Pons (tissue), 1 donor: ENCODE results near the gene ZMYND8.
"Not testable (repeated sequence)": the region's sequence is repeated elsewhere in the genome, so short reads cannot be mapped to it uniquely, and the experiment has no call there.

Source experiments
- DNase-seq: peaks from one replicate; pipeline ENCODE4 v3.0.0-alpha.2; 2016; ENCODE audit warnings: low spot score

ZMYND8 gene

DNA sequence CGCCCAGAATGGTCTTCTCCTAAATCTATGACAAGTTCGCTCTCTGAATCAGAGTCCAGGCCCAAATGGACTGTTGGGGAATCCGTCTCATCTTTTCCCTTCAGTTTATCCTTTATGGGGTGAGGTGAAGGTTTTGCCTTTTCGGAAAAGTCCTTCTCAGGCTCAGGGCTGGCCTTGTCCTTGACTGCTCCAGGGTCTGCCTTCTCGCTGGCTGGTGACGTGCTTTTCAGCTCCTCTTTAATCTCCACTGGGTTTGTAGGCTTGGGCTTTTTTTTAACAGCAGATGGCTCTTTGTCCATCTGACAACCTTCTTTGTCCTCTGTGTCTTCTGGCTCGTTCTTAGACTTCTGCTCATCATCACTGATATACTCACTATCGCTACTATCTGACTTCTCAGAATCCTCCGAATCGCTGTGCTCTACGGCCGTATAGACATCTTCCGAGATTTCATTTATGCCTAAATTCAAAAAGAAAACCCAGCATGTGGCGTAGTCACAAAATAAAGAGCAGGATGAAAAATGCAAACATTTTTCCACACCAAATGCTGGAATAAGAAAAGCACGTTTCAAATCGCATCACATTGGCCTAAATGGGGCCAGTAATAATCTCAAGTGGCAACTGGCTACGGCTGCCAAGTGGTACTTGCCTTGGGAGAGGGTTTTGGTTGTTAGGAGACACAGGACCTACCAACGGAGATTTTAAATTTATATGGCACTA lies 110.3 kb downstream of the ZMYND8 start:
- DNase-seq, result no peak

- not testable (repeated sequence) for DNase-seq
Observed at GRCh38 chr20:47245166-47245565, 111.3 kb downstream of the ZMYND8 start.

DNA sequence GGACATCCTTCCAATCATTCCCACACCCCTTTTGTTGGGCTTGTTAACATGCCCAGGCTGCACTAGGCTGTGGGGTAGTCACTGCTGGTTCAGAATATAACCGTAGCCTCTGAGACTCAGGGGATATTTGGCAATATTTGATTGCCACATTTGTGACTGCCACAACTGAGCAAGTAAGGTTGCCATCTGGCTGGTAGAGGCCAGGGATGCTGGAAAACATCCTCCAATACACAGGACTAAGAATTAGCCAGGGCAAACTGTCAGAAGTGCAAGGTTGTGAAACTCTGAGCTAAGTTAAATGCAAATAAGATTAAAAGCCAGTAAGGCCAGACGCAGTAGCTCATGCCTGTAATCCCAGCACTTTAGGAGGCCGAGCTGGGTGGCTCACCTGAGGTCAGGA lies 112.0 kb downstream of the ZMYND8 start:
- DNase-seq, result no peak

- DNase-seq, result no peak
Observed at GRCh38 chr20:47243532-47244305, 112.8 kb downstream of the ZMYND8 start.

DNA sequence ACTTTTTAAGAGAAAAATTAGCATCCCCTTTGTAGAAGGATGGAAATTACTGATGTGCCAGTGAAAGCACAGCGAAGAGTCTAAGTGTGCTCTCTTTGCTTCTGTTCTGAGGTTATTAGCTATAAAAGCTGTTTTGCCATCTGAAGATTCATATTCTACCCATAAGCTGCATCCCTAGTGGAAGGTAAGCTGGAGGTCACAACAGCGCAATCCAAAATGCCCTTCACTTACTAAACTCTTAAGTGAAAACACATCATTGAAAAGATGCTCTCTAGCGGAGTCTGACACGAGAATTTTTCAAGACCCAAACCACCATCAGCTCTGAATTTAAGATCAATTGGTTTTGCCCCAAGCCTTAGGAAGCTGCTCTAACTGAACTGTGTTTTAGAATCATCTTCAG lies 113.5 kb downstream of the ZMYND8 start:
- DNase-seq, result no peak

GRCh38 chr20:47241345-47241781 lies 115.1 kb downstream of the ZMYND8 start:
- DNase-seq, result no peak

- not testable (repeated sequence) for DNase-seq
Observed at GRCh38 chr20:47240096-47240495, 116.4 kb downstream of the ZMYND8 start.

DNA sequence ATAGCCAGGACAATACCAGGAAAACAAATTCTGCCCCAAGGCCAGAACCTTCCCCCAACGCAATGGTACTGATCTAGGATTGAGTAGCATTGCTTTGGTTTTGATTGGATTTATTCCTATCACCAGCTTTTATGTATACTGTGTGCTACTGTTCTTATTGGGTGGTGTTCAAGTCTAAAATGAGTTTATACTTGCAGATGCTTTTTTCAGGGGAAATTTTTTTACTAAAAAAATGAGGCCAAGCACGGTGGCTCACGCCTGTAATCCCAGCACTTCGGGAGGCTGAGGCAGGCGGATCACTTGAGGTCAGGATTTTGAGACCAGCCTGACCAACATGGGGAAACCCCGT lies 116.8 kb downstream of the ZMYND8 start:
- no peak for DNase-seq

- DNase-seq, result no peak
Observed at GRCh38 chr20:47238780-47239718, 117.5 kb downstream of the ZMYND8 start.

DNA sequence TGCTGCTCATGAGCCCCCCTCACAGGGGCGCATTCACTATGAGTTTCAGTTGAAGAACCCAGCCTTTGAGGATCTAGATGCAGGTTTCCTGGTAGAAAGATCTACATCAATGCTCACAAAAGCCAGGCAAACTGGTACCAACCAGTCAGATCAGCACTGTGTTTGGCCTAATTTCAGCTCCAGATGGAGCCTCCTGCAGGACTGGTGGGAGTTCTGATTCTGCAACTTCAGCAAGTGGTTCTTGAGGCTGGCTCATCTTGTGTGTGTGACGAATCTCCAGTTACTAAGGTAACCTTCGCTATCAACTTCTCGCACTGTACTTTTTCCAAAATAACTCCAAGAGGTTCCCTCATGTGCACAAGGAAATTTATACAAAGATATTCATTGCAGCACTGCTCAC lies 118.8 kb downstream of the ZMYND8 start:
- DNase-seq, result no peak

GRCh38 chr20:47236639-47236900 lies 119.9 kb downstream of the ZMYND8 start:
- DNase-seq, result no peak

DNA sequence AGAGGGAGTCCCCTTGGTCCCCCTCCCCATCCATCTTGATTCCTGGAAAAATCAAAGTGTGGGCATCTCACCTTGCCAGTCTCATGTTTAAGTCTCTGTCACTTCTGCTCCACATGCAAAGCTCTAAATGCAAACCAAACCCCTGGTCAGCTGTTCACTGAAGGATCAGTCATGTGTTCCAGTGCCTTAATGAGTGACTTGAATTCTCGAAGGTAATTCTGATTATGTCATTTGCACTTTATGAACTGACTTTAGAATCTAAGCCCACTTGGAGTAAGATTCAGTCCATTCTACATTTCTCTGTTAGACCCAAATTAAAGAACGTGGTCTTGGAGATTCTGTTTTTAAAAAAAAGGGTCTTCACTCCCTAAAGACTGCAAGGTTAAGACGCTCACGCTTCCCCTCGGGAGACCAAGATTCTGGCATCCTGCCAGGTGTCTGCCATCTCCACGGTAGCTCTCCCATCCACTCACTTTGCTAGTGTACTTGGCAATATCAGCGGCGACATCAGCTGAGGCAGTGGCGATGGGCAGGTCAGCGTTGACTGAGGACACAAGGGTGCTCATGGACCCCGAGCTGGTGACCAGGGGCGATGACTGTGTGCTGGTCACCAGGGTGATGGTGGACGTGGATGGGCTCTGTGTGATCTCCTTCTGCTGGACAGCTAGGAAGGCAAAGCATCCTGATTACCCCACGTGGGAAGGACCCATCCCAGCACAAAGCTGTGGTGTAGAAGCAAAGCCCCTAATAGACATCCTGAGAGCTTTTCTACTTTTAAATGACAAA lies 120.5 kb downstream of the ZMYND8 start:
- no peak for DNase-seq

GRCh38 chr20:47235111-47235510 lies 121.4 kb downstream of the ZMYND8 start:
- no peak for DNase-seq

GRCh38 chr20:47233333-47234188 lies 122.9 kb downstream of the ZMYND8 start:
- no peak for DNase-seq

DNA sequence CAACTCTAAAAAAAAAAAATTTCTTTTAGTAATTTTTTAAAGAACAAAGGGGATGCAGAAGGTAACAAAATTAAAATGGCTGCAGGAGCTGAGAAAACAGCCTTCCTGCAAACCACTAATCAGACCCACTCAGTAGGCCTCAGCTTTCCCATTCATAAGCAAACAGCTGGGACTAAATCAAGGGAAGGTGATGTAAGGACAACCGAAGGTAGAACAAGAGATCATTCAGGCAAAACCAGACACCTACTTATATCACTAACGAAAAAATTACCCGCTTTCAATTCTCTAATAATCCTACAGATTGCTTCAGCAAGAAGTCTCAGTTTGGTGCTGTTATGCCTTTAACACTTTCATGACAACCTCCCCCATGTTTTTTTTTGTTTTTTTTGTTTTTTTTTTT lies 124.0 kb downstream of the ZMYND8 start:
- DNase-seq, result no peak

DNA sequence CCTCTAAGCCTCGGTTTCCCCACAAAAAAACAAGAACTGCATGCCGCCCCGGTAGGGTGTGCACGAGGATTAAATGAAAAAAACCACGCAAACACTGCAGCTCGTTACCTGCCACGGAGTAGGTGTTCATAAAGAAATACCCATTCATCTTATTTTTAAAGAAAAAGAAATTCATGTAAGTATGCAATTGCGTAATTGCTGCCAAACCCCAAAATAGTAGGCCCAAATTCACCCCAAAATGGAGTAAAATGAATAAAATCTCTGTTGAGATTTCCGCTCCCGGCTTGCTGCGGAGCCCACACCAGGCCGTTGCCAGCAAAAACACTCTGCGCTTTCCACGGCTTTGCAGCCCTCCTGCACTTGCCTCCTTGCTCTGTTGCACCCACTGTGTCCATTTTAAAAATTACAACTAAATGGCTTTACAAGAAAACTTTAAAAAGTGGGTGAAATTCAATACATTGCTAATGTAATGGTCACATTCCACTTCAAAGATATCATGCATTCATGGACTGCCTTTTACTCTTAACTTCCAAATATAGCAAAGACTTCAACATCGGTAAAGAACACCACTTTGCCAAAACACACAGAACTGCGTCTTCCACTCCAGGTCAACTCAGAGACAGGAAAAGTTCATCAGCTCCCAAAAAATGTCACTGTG lies 125.0 kb downstream of the ZMYND8 start:
- DNase-seq, result no peak

DNA sequence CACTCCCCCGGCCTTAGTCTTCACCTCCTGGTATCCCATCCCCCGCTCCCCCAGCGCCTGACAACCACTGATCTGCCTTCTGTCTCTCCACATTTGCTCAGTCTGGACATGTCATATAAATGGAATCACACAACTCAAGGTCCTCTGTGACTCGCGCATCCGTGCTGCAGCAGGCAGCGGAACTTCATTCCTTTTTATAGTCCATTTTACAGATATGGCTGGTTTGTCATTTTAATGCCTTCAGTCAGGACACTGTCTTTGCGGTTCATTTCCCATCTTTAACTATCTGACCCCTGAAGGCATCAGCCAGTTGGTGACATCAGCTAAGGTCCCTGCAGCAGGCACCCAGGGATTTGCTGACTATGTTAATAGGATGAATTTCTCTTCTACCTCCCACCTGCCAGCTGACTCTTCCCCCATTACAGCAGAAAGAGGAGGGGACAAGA lies 125.7 kb downstream of the ZMYND8 start:
- DNase-seq, result no peak

DNA sequence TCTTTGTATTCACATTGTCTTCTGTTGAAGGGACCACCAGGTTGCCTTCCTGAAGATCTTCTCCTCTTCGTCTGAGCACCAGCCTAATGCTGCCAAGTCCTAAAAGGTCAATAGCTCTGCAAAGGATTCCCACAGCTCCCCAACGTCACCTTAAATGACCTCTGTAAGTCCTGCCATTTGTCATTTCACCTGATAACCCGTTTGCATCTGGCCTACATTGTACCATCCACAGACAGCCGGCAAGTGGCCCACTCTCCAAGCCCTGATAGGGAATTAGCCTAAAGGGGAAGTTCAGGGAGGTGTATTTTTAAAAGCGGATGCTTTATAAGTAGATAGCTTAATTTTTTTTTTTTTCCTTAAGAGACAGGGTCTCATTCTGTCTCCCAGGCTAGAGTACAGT lies 127.8 kb downstream of the ZMYND8 start:
- no peak for DNase-seq

DNA sequence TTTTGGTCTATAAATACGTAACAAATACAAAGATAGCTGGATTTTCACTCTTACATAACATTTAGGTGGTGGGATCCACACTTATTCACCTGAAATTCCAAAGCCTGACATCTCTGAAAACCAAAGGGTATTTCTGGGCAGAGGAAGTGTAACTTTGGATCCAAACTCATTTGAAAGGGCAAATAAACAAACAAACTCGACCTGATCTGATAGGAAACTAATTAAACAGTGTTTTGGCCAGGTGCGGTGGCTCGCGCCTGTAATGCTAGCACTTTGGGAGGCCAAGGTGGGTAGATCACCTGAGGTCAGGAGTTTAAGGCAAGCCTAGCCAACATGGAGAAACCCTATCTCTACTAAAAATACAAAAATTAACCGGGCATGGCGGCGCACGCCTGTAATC lies 128.9 kb downstream of the ZMYND8 start:
- no peak for DNase-seq

DNA sequence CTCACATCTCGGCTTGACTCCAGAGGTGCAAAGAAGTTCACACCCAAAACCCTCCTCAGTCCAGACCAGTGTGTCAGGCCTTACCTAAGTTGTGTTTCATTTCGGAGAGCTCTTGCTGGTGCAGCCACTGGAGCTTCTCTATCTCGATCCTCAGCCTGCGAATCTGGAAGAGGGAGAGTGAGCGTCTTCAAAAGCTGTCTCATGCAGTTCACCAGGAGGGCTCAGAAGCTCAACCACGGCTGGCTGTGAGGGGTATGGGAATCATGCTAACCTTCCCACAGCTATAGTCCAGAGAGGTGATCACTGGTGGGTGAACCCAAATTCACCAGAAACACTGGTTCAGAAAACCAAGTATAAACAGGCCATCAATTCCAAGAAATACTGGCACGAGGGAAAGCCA lies 129.4 kb downstream of the ZMYND8 start:
- no peak for DNase-seq
